Activated CD4-positive, CD25-positive, alpha-beta regulatory T cell treated with anti-CD3 and anti-CD28 coated beads, Interleukin-2, amount 50 U/mL, for 24 hours (primary cell): ENCODE results near the gene MEP1B.
"Not testable (repeated sequence)": the region's sequence is repeated elsewhere in the genome, so short reads cannot be mapped to it uniquely, and the experiment has no call there.

ENCODE experiments used
- ATAC-seq, 2 donors: fragments of 150-1000 bp; cut with Tn5 transposase; one replicate each; pipeline ENCODE4 v1.10.0; 2021; ENCODE audit warnings: mild to moderate bottlenecking in 1 of 2, moderate library complexity in 1 of 2

The MEP1B gene

DNA sequence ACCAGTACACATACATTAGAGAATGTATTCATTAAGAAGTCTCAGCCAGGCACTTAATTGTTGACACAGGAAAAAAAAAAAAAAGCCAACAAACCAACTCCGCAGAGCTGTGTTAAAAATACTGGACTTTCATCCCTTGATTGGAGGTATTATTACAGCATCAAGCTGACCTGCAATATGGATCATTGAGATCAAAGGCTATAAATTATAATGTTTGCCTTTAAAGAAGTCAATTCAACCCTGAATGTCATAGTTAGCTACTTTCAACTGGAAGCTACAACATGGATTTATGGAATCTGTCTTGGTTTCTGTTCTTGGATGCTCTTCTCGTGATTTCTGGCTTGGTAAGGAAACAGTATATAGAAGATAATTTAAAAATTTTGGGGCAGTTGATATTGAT, at the start of gene MEP1B:
Gene MEP1B (plus strand): TSS at position 250 of the 400 bp plus-strand sequence. CDS start 32 bp downstream, at position 282.
- no peak for ATAC-seq

- no peak for ATAC-seq
These were observed 41.5 kb upstream of the MEP1B start for GRCh38 chr18:32148185-32148870.

DNA sequence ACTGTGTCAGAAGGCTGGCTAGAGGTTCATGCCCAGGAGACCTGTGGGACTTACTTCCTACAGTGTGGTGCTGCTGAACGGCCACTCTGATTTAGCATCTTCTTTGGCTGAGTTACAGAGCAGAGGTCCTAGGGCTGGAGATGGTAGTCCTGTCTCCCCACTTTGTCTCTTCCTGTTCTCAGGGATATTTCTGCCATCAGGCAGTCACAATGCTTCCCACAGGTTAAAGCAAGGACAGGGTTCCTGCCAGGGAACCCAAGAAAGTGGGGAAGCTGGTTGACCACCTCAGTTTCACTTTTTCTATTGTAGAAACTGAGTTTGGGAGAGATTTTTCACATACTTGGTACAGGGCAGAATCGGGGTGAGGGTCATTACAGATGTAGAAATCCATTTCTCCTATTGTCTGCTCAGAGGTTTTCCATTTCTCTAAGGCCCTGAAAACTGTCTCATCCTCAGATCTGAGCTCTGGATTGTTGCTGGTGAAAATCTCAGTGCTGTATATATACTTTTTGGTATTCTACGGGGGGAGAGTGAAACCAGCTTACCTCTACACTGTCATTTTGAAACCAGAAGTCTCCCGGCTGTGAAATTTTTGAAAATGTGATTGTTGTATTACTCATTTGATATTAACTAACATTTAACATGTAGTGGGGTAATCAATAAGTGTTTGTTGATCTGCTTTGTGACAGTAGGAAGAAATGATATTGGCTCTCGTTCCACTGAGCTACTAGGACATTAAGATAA, 37.0 kb upstream of the MEP1B start:
- ATAC-seq = peak; percentile 59 to 76

DNA sequence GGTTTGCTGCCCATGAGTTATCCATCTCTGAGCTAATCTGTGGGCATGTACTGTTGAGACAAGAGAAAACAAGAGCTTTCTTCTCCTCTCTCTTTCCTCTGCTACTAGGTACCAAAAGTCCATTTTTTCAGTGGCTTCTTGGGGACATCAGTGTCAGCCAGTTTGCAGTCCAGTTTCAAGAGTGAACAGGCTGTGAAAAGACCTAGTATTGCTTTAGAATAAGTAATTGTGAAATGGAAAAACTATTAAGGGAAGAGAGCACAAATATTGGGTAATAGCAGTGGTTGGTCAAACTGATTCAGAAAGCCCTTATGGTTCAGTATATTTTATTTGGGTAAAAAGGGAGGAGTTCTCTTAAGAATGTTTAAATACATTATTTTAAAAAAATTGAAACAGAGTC, 33.0 kb upstream of the MEP1B start:
- ATAC-seq = no peak

DNA sequence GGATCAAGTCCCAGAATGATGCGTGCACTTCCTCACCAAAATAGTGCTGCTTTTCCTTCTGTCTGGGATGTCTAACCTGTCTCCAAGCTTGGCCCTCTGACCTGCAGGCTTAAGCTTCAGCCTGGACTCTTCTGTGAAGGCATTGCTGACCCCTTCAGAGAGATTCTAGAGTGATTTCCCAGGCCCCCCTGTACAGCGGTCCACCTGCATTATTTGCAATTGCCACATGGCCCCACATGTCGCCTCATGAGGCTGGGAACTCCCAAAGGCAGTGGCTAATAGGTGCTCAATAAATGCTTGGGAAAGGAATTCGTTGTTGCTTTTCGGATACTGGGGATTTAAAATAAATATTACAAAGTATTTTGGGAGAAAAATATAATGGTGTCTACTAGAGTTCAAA, 32.3 kb upstream of the MEP1B start:
- no peak for ATAC-seq

DNA sequence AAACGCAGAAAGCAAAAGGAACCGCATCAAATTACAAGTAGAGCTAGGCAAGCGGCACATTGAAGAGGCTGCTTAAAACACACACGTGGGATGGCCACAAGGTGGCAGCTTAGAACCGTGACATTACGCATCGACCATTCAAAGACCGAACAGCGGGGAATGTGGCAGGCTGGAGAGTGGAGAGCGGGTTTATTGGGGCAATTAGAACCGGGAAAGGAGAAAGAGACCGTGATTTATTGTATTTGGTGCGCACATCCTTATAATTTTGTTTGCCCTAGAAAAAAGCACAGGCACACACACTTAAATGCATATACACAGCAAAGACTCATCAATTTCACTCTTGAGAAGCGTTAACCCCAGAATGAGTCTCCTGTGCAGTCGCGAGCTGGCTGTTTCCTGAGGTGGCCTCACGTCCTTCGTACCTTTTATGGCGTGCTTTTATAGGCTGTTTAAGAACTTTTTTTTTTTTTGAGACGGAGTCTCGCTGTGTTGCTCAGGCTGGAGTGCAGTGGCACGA, 31.7 kb upstream of the MEP1B start:
- ATAC-seq = peak; percentile 80 to 83

DNA sequence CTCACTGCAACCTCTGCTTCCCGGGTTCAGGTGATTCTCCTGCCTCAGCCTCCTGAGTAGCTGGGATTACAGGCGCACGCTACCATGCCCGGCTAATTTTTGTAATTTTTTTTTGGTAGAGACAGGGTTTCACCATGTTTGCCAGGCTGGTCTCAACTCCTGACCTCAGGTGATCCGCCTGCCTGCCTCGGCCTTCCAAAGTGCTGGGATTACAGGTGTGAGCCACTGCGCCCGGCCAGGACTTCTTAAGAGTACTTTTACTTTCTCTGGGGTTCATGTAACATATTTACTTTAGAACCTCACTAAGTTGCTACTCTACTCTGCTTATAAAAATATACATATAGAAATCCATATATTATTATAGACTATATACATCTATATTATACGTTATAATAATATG, 31.2 kb upstream of the MEP1B start:
- ATAC-seq = not testable (repeated sequence)

DNA sequence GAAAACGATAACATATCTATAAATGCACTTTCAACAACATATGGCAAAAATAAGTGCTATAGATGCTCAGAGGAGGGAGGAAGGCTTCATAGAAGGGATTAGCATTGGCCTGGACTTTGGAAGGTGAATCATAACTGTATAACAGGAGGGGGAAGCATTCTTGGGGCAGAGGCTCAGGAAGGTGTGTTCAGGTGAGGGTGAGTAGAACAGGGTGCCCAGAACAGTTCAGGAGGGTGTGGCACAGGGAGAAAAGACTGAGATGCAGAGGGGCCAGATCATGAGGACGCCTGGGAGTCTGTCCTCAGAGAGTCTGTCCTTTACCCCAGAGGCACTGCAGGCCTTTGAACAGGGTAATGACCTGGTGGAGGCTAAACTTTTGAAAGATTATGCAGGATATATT, 29.3 kb upstream of the MEP1B start:
- no peak for ATAC-seq

DNA sequence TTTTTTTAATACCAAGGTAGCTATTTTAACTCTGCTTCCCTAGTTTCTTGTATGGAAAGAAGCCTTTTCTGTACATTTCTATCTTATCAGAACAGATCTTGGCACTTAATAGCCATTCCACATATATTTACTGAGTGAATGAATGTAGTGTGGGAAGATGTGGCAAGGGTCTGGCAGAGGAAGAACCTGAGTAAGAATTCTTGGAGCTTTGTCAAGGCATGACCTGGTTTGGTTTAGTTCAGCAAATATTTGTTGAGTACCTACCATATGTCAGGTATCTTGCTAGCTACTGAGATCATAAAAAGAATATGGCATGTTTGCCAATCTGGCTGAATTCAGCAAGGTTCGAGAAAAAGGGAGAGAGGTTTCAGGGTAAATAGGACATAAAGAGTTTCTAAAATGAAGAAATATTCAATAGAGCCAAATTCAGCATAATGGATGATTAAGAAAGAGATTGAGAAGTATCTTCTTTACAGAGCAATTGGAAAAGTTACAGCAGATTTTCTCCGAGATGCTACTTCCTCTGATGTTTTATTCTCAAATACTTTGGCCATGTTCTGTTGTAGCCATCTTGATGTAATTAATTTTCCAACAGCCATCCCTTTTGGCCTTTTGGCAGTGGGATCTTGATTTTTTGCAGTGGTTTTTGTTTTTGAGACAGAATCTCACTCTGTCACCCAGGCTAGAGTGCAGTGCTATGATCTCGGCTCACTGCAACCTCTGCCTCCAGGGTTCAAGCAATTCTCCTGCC, 21.7 kb upstream of the MEP1B start:
- ATAC-seq = no peak

DNA sequence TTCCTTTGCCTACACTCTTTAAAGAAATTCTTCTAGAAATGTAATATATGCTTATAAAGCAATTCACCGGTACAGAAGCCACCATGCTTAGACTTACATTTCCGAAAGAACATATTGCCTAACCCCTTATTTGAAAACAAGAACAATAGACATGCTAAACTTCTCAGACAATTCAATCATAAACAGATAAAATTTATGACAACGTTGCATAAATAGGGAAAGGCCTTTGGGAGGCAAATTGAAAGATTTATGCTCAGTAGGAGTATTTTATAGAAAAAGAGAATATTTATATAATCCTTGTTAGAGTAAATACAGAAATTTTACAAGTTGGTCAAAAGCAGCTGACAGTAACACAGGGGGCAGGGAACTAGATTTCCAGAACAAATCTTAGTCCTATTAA, 16.2 kb upstream of the MEP1B start:
- no peak for ATAC-seq

DNA sequence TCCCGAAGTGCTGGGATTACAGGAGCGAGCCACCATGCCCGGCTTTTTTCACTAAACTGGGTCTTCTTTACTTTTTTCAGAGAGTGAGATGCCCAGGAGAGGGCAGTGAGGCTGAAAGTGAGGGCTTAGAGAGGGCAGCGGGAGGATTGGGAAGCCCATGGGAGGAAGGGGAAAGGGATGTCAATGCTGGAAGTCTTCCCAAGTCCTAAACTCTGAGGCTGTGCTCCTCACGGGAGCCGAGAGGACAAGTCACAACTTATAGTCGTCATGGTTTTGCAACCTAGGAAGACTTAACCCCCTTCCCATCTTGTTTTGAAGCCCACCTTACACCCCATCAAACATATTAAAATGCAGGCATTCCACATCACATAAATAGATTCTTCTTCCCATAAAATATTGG, 15.1 kb upstream of the MEP1B start:
- ATAC-seq = no peak

- no peak for ATAC-seq
These were observed 14.6 kb upstream of the MEP1B start for GRCh38 chr18:32175265-32175664.

DNA sequence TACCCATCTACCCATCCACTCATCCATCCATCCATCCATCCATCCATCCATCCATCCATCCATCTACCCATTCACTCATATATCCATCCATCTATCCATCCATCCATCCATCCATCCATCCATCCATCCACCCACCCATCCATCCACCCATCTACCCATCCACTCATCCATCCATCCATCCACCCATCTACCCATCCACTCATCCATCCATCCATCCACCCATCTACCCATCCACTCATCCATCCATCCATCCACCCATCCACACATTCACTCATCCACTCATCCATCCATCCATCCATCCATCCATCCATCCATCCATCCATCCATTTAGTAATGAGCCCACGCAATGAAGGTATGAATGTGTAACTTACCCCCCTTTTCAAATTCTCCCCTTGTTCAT, 13.1 kb upstream of the MEP1B start:
- not testable (repeated sequence) for ATAC-seq

DNA sequence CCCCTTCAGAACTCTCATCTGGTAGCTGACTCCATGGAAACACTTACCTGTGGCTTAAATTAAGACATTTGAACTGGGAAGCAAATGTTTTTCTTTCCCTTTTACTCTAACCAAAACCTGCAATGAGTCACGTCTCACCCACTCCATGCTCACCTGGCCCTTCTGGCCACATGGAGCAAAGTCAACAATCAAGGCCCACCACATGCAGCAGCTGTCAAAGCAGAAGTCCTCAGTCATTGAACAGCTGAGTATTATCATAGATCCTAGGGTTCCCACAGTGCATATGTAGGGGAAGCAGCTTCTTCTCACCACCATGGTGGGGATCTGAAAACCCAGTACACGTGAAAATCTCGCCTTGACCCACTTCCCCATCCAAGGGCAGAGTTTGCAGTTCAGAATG, 12.3 kb upstream of the MEP1B start:
- no peak for ATAC-seq

GRCh38 chr18:32183503-32183902, 6.3 kb upstream of the MEP1B start:
- ATAC-seq = no peak

DNA sequence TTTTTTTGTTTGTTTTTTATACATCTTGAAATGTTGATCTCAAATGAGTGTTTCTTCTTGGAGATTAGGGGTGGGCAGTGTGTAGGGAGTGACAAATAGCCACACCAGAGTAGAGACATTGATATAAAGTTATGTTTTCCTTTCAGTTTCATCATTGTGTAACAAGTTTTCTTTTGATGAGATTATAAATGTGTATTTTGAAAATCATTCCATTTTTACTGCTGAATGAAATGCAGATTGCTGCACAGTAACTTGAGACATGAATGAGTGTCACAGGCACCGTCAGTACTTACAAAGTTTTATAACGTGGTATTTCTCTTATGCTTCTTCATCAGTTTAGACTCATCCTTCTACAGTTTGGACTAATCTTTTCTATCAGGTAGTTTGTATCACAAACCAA, 370 bp downstream of the MEP1B start:
- no peak for ATAC-seq

GRCh38 chr18:32195881-32196815, 6.3 kb downstream of the MEP1B start:
- ATAC-seq = no peak

- ATAC-seq = no peak
These were observed 10.9 kb downstream of the MEP1B start for GRCh38 chr18:32200766-32201165.

GRCh38 chr18:32201948-32202672, 12.3 kb downstream of the MEP1B start:
- no peak for ATAC-seq

- ATAC-seq = no peak
These were observed 18.2 kb downstream of the MEP1B start for GRCh38 chr18:32208023-32208422.

DNA sequence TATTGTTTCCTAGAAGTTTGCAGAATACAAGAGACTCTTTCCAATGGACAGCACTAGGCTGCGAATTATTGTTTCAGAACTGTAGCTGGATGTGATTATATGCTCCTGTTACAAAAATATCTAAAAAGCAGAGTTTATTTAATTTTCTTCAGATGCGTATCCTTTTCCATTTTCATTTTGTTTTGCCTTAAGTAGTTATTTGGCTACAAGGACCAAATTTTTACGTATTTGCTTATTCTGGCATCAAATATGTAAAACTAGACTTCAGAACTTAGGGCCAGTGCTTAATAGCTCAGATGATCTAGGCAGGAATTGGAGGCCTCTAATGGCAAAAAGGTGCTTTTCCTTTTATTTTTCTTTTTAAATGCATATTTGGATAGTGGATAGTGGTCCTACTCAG, 18.7 kb downstream of the MEP1B start:
- no peak for ATAC-seq
